ENCODE data around the gene UBE2H.

- TF ChIP-seq CTCF (IDR thresholded peaks at IDR 0.05; ENCODE audit: low read depth, low read length) (no peak), EZH2phosphoT487 (IDR thresholded peaks at IDR 0.05; ENCODE audit: low read depth) (no peak)
Measured at GRCh38 chr7:129951226-129952085, 1.3 kb downstream of the UBE2H start.
